Progenitor cell of endocrine pancreas (in vitro differentiated cells): ENCODE data around the gene NAA40. TPM values are rescaled to one million over a fixed set of nuclear protein-coding genes. Genes with fewer than 3 reads are reported as not detected.

Experiments used
- DNase-seq: peaks from one replicate; pipeline ENCODE4 v3.0.0; 2021; ENCODE audit warnings: low spot score; ENCODE audit not compliant: unreplicated experiment
- H3K27ac Mint-ChIP-seq: 2 replicates; pipeline ENCODE4 v1.8.0; 2021; ENCODE audit warnings: mild to moderate bottlenecking, moderate library complexity, mixed read lengths
- H3K27me3 Mint-ChIP-seq: 2 replicates; pipeline ENCODE4 v1.8.0; 2021; ENCODE audit warnings: mixed read lengths
- H3K36me3 Mint-ChIP-seq: 2 replicates; pipeline ENCODE4 v1.8.0; 2022; ENCODE audit warnings: mixed read lengths; ENCODE audit not compliant: insufficient read depth
- H3K4me1 Mint-ChIP-seq: 2 replicates; pipeline ENCODE4 v1.8.0; 2021; ENCODE audit warnings: low read depth, mixed read lengths
- H3K4me3 Mint-ChIP-seq: 2 replicates; pipeline ENCODE4 v1.8.0; 2021; ENCODE audit warnings: low read depth, mild to moderate bottlenecking, moderate library complexity, mixed read lengths
- H3K9me3 Mint-ChIP-seq: 2 replicates; pipeline ENCODE4 v1.8.0; 2021; ENCODE audit warnings: low read depth, mixed read lengths
- CTCF ChIP-seq: fragments of 200-600 bp; sonication (generic); IDR thresholded peaks from one replicate; pipeline ENCODE4 v1.5.0; 2021; ENCODE audit warnings: antibody characterized with exemption, mild to moderate bottlenecking; ENCODE audit not compliant: unreplicated experiment
- total RNA-seq: library from RNA; stranded (reverse); gene quantifications from 2 replicates; pipeline ENCODE4 v1.2.1, GENCODE V29; 2021

The NAA40 gene
- total RNA-seq, 1 donor from 2014 or later, result 60.6 TPM

GRCh38 chr11:63931045-63931444, 7.8 kb upstream of the NAA40 start:
- H3K9me3 Mint-ChIP-seq, result no peaks in the 10 kb centered on the region
- no peak overlapping the region for H3K27ac Mint-ChIP-seq
- H3K4me3 Mint-ChIP-seq, result no peak overlapping the region
- no peak for TF ChIP-seq CTCF
- no peaks in the 10 kb centered on the region for H3K36me3 Mint-ChIP-seq
- DNase-seq, result no peak
- H3K4me1 Mint-ChIP-seq, result peaks cover 1% of the 10 kb centered on the region
- H3K27me3 Mint-ChIP-seq, result peaks cover 8% of the 10 kb centered on the region

- no peaks in the 10 kb centered on the region for H3K9me3 Mint-ChIP-seq
- H3K4me1 Mint-ChIP-seq, result peaks cover 1% of the 10 kb centered on the region
- DNase-seq, result no peak
- no peak overlapping the region for H3K27ac Mint-ChIP-seq
- no peak overlapping the region for H3K4me3 Mint-ChIP-seq
- H3K36me3 Mint-ChIP-seq, result no peaks in the 10 kb centered on the region
- no peak for TF ChIP-seq CTCF
- H3K27me3 Mint-ChIP-seq, result peaks cover 8% of the 10 kb centered on the region
Measured at GRCh38 chr11:63931876-63932275, 6.9 kb upstream of the NAA40 start.

- H3K27me3 Mint-ChIP-seq, result peaks cover 3% of the 10 kb centered on the region
- H3K9me3 Mint-ChIP-seq, result no peaks in the 10 kb centered on the region
- DNase-seq, result no peak
- H3K36me3 Mint-ChIP-seq, result no peaks in the 10 kb centered on the region
- H3K27ac Mint-ChIP-seq, result no peak overlapping the region
- H3K4me1 Mint-ChIP-seq, result peaks cover 3% of the 10 kb centered on the region
- no peak overlapping the region for H3K4me3 Mint-ChIP-seq
- no peak for TF ChIP-seq CTCF
Measured at GRCh38 chr11:63933459-63933858, 5.3 kb upstream of the NAA40 start.

GRCh38 chr11:63937713-63938478, 906 bp upstream of the NAA40 start:
- Mint-ChIP-seq H3K4me3 (peak overlapping the region; percentile 79), H3K4me1 (peaks cover 13% of the 10 kb centered on the region), H3K9me3 (no peaks in the 10 kb centered on the region), H3K27me3 (no peaks in the 10 kb centered on the region), H3K27ac (peak overlapping the region; percentile 96), H3K36me3 (no peaks in the 10 kb centered on the region)
- DNase-seq, result no peak
- no peak for TF ChIP-seq CTCF

- Mint-ChIP-seq H3K4me3 (peak overlapping the region; percentile 81), H3K27me3 (no peaks in the 10 kb centered on the region), H3K36me3 (no peaks in the 10 kb centered on the region), H3K4me1 (peaks cover 13% of the 10 kb centered on the region), H3K27ac (peak overlapping the region; percentile 87), H3K9me3 (no peaks in the 10 kb centered on the region)
- no peak for TF ChIP-seq CTCF
- no peak for DNase-seq
Measured at GRCh38 chr11:63939397-63939891, 642 bp downstream of the NAA40 start.
